Adrenal gland (tissue), 5 donors: Measurements from ENCODE around the gene RAPGEF4.

ENCODE experiments used
- POLR2A ChIP-seq, 2 donors: fragments of 450-650 bp; IDR thresholded peaks; one replicate each; pipeline ENCODE4 v1.6.1; 2017; ENCODE audit warnings: antibody characterized with exemption in 2 of 2, mild to moderate bottlenecking in 2 of 2, moderate library complexity in 1 of 2
- TF ChIP-seq, protein P1 (sequence below), 6 experiments: fragments of 450-650 bp in 4 of 6; fragments of 200-600 bp in 2 of 6; sonication (generic) in 1 of 6; IDR thresholded peaks; 1 replicate in 5 of 6; 2 replicates in 1 of 6; pipeline versions ENCODE4 v1.5.1 to v1.8.0; 2016 to 2021; ENCODE audit warnings: antibody characterized with exemption in 6 of 6, mild to moderate bottlenecking in 2 of 6, moderate library complexity in 1 of 6
- donor health status: DM: no; HTN: no; CAD: no.

DNA sequence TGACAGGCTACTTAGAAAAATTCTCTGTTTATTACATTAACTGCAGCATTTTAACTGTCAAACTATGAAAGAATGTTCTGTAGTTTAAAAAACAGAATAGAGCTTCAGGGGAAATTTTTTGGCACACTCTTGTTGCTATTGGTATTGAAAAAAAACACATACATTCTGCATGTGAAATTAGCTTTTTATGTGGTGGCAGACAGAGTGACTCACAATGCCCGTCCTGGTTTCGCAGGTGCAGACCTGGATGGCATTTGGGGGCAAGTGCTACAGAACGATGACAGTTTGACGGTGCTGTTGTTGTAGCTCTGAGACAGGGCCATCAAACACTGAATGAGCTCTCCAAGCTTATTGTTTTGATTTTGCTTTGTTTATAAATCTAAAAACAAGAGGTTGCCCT lies 235.0 kb downstream of the RAPGEF4 start:
- TF ChIP-seq, protein P1, sequence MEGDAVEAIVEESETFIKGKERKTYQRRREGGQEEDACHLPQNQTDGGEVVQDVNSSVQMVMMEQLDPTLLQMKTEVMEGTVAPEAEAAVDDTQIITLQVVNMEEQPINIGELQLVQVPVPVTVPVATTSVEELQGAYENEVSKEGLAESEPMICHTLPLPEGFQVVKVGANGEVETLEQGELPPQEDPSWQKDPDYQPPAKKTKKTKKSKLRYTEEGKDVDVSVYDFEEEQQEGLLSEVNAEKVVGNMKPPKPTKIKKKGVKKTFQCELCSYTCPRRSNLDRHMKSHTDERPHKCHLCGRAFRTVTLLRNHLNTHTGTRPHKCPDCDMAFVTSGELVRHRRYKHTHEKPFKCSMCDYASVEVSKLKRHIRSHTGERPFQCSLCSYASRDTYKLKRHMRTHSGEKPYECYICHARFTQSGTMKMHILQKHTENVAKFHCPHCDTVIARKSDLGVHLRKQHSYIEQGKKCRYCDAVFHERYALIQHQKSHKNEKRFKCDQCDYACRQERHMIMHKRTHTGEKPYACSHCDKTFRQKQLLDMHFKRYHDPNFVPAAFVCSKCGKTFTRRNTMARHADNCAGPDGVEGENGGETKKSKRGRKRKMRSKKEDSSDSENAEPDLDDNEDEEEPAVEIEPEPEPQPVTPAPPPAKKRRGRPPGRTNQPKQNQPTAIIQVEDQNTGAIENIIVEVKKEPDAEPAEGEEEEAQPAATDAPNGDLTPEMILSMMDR (IDR thresholded peaks at IDR 0.05) = no peak
- no peak for TF ChIP-seq POLR2A (IDR thresholded peaks at IDR 0.05)
